ENCODE measurements around the gene QDPR. TPM values are rescaled to one million over a fixed set of nuclear protein-coding genes. Genes with fewer than 3 reads are reported as not detected.

QDPR gene
- total RNA-seq, 1 donor from 2014 or later = 32.7 TPM

DNA sequence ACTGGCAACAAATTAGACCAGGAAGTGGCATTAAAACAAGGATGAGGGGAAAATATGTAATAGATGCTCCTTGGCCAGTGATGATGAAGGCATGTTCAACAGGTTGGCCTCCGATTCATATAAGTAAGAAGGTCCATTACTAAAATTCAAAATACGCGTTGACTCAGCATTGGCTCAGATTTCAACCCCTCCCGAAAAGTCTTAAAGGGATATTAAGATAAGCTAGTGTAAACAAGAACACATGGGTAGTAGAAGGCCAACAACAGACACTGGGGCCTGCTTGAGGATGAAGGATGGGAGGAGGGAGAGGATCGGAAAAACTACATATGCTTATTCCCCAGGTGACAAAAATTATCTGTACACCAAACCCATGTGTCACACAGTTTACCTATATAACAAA, 46.0 kb upstream of the QDPR start:
- TF ChIP-seq, protein P1, sequence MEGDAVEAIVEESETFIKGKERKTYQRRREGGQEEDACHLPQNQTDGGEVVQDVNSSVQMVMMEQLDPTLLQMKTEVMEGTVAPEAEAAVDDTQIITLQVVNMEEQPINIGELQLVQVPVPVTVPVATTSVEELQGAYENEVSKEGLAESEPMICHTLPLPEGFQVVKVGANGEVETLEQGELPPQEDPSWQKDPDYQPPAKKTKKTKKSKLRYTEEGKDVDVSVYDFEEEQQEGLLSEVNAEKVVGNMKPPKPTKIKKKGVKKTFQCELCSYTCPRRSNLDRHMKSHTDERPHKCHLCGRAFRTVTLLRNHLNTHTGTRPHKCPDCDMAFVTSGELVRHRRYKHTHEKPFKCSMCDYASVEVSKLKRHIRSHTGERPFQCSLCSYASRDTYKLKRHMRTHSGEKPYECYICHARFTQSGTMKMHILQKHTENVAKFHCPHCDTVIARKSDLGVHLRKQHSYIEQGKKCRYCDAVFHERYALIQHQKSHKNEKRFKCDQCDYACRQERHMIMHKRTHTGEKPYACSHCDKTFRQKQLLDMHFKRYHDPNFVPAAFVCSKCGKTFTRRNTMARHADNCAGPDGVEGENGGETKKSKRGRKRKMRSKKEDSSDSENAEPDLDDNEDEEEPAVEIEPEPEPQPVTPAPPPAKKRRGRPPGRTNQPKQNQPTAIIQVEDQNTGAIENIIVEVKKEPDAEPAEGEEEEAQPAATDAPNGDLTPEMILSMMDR (IDR thresholded peaks at IDR 0.05) = no peak
- intact Hi-C loops (cut with DNase I) = no loop called here

DNA sequence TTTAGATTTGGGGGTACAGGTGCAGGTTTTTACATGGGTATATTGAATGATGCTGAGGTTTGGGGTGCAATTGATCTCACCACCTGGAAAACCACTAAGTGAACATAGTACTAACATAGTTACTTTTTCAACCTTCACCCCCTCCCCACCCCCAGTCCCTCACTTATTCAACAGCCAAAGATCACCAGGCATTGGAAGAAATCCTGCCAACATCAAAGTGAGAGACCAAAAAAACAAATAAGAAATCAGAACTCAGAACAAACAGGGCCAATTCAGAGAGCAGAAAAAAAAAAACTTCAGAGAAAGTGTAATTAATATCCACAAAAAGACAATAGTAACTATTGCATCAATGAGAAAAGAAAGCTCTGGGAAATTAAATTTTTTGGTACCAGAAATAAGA, 44.6 kb upstream of the QDPR start:
- H3K36me3 ChIP-seq = no peaks in the 10 kb centered on the region
- H3K4me3 ChIP-seq = no peak overlapping the region
- H3K9me3 ChIP-seq = no peaks in the 10 kb centered on the region
- H3K27ac ChIP-seq = no peak overlapping the region
- TF ChIP-seq, protein P1 (IDR thresholded peaks at IDR 0.05) = no peak
- H3K4me1 ChIP-seq = no peaks in the 10 kb centered on the region
- no peak for DNase-seq (ENCODE audit: low spot score in 2 of 2)
- intact Hi-C loops (cut with DNase I) = no loop called here
- H3K27me3 ChIP-seq = no peaks in the 10 kb centered on the region

More for the DNA sequence above, 46.0 kb upstream of the QDPR start:
- no peaks in the 10 kb centered on the region for H3K4me1 ChIP-seq
- no peak overlapping the region for H3K27ac ChIP-seq
- no peak for DNase-seq (ENCODE audit: low spot score in 2 of 2)
- H3K4me3 ChIP-seq = no peak overlapping the region
- no peaks in the 10 kb centered on the region for H3K27me3 ChIP-seq
- no peaks in the 10 kb centered on the region for H3K9me3 ChIP-seq
- H3K36me3 ChIP-seq = no peaks in the 10 kb centered on the region

DNA sequence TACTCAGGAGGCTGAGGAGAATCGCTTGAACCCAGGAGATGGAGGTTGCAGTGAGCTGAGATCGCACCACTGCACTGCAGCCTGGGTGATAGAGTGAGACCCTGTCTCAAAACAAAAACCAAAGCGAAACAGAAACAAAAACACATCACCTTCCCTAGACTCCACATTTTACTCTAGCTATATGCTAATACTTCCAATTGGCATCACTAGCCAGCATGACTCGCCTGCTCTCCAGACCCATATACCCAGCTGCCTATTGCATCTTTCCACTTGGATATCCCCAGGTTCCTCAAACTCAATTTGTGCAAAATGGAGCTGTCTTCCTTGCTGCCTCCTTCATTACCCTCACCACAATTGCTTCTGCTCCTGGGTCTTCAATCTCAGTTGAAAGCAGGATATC, 42.7 kb upstream of the QDPR start:
- intact Hi-C loops (cut with DNase I) = no loop called here
- Histone ChIP-seq H3K4me1 (no peaks in the 10 kb centered on the region), H3K27me3 (no peaks in the 10 kb centered on the region), H3K27ac (no peak overlapping the region), H3K9me3 (no peaks in the 10 kb centered on the region), H3K36me3 (no peaks in the 10 kb centered on the region), H3K4me3 (no peak overlapping the region)
- TF ChIP-seq, protein P1 (IDR thresholded peaks at IDR 0.05) = no peak
- DNase-seq (ENCODE audit: low spot score in 2 of 2) = no peak

DNA sequence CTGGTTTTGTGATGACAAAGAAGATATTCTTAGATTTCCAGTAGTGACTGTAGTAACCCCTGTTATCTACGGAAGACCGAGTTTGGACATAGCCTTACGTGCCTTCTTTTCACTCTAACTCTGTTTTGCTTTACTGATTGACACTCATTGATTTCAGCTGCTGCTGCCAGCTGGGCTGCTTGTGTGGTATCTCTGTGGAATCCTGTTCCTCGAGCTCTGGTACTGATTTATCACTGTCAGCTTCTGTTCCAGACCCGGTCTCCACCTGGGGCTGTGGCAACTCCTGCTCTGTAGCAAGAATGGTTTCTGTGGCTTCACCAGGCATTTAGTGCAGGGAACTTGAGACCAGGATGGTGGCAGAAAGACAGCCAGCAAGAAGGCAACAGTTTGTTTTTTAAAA, 40.5 kb upstream of the QDPR start:
- Histone ChIP-seq H3K36me3 (no peaks in the 10 kb centered on the region), H3K9me3 (no peaks in the 10 kb centered on the region), H3K4me3 (no peak overlapping the region), H3K27ac (no peak overlapping the region), H3K4me1 (no peaks in the 10 kb centered on the region), H3K27me3 (no peaks in the 10 kb centered on the region)
- TF ChIP-seq, protein P1 (IDR thresholded peaks at IDR 0.05) = no peak
- intact Hi-C loops (cut with DNase I) = no loop called here
- no peak for DNase-seq (ENCODE audit: low spot score in 2 of 2)

DNA sequence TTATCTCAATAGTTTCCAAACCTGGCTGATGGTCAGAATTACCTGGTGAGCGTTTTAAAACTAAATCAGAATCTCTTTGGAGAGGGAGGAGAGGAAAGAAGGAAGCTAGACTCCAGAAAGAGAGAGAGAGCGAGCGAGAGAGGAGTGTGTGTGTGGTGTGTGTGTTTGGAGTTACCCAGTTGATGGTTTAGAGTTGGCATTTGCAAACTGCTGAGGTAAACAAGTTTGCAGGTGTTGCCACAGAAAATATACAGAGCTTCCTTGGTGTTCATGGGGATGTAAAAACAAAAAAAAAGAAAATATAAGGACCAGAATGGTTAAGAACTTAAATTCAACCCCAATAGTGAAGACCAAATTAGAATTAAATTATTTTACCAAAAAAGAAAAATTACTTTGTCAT, 38.7 kb upstream of the QDPR start:
- Histone ChIP-seq H3K4me1 (no peaks in the 10 kb centered on the region), H3K27me3 (no peaks in the 10 kb centered on the region), H3K9me3 (no peaks in the 10 kb centered on the region), H3K27ac (no peak overlapping the region), H3K4me3 (no peak overlapping the region), H3K36me3 (no peaks in the 10 kb centered on the region)
- no peak for DNase-seq (ENCODE audit: low spot score in 2 of 2)
- TF ChIP-seq, protein P1 (IDR thresholded peaks at IDR 0.05) = no peak
- intact Hi-C loops (cut with DNase I) = no loop called here

DNA sequence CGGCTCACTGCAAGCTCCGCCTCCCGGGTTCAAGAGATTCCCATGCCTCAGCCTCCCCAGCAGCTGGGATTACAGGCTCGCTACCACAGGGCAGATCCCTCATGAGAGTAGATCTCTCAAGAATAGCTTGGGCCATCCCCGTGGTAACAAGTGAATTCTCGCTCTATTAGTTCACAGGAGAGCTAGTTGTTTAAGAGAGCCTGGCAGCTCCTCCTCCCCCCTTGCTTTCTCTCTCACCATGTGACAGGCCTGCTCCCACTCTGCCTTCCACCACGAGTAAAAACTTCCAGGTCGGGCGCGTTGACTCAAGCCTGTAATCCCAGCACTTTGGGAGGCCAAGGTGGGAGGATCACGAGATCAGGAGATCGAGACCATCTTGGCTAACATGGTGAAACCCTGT, 34.8 kb upstream of the QDPR start:
- Histone ChIP-seq H3K27ac (no peak overlapping the region), H3K4me1 (no peaks in the 10 kb centered on the region), H3K27me3 (no peaks in the 10 kb centered on the region), H3K36me3 (no peaks in the 10 kb centered on the region), H3K4me3 (no peak overlapping the region), H3K9me3 (no peaks in the 10 kb centered on the region)
- no peak for DNase-seq (ENCODE audit: low spot score in 2 of 2)
- TF ChIP-seq, protein P1 (IDR thresholded peaks at IDR 0.05) = no peak
- intact Hi-C loops (cut with DNase I) = loop anchor here (5.0 kb wide), 1 partner anchor 1046 kb away; no protein-coding TSS in a partner anchor
